ENCODE measurements around the gene UBE2I.
"Not testable (repeated sequence)": the region's sequence is repeated elsewhere in the genome, so short reads cannot be mapped to it uniquely, and the experiment has no call there.

Gene UBE2I

DNA sequence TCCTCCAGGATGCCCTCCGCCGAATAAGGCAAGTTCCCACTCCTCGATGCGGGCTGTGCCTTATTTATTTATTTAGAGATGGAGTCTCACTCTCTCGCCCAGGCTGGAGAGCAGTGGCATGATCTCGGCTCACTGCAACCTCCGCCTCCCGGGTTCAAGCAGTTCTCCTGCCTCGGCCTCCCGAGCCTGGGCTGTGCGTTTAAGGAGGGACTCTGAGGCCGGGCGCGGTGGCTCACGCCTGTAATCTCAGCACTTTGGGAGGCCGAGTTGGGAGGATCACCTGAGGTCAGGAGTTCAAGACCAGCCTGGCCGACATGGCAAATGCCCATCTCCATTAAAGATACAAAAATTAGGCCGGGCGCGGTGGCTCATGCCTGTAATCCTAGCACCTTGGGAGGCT lies 18.7 kb downstream of the UBE2I start:
- peaks cover 26% of the 10 kb centered on the region for H3K36me3 ChIP-seq (ENCODE audit: insufficient read depth, low read length)
- peaks cover 17% of the 10 kb centered on the region for H3K4me1 ChIP-seq (ENCODE audit: control insufficient read depth, insufficient read depth, low read length)
- not testable (repeated sequence) for H3K4me2 ChIP-seq (ENCODE audit: low read length); H3K9me3 ChIP-seq (replicated peaks; ENCODE audit: low read length); H3K4me3 ChIP-seq (ENCODE audit: low read length); H3K9ac ChIP-seq (ENCODE audit: low read depth, low read length)
- peaks cover 24% of the 10 kb centered on the region for H3K27me3 ChIP-seq (ENCODE audit: control insufficient read depth, insufficient read depth, low read length)

DNA sequence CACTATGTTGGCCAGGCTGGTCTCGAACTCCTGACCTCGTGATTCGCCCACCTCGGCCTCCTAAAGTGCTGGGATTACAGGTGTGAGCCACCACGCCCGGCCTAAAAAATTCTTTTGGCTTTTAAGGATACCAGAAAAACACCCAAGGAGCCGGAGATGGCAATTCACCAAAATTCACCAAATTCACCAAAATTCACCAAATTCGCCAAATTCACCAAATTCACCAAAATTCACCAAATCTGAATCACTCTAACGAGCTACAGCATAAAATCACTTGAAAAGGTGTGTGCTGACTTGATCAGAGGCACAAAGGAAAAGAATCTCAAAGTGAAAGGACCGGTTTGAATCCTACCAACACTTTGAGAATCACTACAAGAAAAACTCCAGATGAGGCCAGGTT lies 19.5 kb downstream of the UBE2I start:
- H3K36me3 ChIP-seq (ENCODE audit: insufficient read depth, low read length), result peaks cover 18% of the 10 kb centered on the region
- H3K4me1 ChIP-seq (ENCODE audit: control insufficient read depth, insufficient read depth, low read length), result peaks cover 18% of the 10 kb centered on the region
- H3K4me2 ChIP-seq (ENCODE audit: low read length); H3K4me3 ChIP-seq (ENCODE audit: low read length); H3K9me3 ChIP-seq (replicated peaks; ENCODE audit: low read length); H3K9ac ChIP-seq (ENCODE audit: low read depth, low read length): not testable (repeated sequence)
- peaks cover 28% of the 10 kb centered on the region for H3K27me3 ChIP-seq (ENCODE audit: control insufficient read depth, insufficient read depth, low read length)

DNA sequence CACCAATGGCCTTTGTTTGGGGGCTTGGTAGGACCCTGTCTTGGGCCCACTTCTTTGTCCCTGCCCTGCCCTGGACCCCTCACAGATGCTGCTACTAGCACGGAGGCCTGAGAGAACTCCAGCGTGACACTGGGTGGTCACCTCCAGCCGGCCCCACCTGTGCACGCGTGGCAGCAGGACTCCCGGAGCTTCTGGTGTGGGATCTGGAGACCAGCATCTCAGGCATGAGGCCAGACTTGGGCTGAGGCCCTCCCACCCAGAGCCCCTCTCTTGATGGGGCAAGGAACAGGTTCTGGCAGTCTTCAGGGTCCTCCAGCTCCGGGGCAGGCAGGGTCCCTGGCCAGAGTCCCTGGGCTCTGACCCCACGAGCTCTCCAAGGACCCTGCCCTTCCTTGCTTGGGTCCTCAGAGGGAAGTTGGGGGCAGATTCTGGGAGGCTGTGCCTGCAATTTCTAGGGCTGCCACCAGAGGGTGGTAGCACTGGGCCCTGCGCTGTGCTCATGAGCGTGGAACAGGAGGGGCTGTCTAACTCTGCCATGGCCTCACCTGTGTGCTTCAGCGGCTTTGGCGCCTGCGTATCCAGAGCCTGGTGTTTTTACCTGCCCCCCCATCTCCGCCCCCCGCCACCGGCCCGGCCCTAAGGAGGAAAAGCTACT lies 21.0 kb downstream of the UBE2I start:
- Histone ChIP-seq H3K27me3 (ENCODE audit: control insufficient read depth, insufficient read depth, low read length) (peaks cover 40% of the 10 kb centered on the region), H3K4me2 (ENCODE audit: low read length) (no peak overlapping the region), H3K9me3 (replicated peaks; ENCODE audit: low read length) (no peaks in the 10 kb centered on the region), H3K4me3 (ENCODE audit: low read length) (no peak overlapping the region), H3K4me1 (ENCODE audit: control insufficient read depth, insufficient read depth, low read length) (peaks cover 18% of the 10 kb centered on the region), H3K36me3 (ENCODE audit: insufficient read depth, low read length) (peaks cover 5% of the 10 kb centered on the region), H3K9ac (ENCODE audit: low read depth, low read length) (no peak overlapping the region)

DNA sequence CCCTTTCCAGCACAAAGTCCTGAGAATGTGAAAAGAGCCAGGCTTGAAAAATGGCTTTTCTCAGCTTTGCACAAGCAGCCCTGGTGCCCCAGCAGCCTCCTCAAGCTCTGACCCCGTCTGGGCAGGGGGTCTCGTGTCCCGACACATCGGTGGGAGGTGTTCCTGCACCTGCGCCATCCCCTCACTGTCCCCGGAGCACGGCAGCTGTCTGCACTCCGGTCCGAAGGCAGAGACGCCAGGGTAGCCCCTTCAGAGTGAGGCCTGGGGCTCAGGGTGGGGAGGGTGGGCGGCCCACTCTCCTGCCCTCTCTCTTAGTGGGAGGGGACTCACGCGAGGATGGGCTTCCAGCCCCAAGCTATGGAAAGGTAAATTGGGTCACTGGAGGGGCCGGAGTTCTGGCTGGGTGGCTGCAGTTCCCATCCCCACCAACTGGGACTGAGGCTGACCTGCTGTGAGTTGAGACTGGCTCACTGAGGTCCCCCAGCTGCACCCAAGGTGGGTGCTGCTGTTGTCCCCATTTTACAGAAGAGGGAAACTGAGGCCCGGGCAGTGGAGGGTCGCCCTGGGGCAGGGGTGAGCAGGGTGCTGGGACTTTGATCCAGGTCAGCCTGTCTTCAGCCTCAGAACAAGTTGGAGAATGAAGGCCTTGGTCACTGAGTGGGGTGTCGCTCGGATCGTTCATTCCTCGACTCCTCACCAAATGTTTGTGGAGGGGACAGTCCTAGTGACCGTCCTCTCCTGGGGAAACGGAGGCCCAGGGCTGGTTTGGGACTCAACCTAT lies 21.7 kb downstream of the UBE2I start:
- Histone ChIP-seq H3K4me1 (ENCODE audit: control insufficient read depth, insufficient read depth, low read length) (peaks cover 18% of the 10 kb centered on the region), H3K4me2 (ENCODE audit: low read length) (peak overlapping the region; percentile 73), H3K9me3 (replicated peaks; ENCODE audit: low read length) (no peaks in the 10 kb centered on the region), H3K27me3 (ENCODE audit: control insufficient read depth, insufficient read depth, low read length) (peaks cover 47% of the 10 kb centered on the region), H3K9ac (ENCODE audit: low read depth, low read length) (no peak overlapping the region), H3K4me3 (ENCODE audit: low read length) (peak overlapping the region; percentile 52), H3K36me3 (ENCODE audit: insufficient read depth, low read length) (no peaks in the 10 kb centered on the region)

DNA sequence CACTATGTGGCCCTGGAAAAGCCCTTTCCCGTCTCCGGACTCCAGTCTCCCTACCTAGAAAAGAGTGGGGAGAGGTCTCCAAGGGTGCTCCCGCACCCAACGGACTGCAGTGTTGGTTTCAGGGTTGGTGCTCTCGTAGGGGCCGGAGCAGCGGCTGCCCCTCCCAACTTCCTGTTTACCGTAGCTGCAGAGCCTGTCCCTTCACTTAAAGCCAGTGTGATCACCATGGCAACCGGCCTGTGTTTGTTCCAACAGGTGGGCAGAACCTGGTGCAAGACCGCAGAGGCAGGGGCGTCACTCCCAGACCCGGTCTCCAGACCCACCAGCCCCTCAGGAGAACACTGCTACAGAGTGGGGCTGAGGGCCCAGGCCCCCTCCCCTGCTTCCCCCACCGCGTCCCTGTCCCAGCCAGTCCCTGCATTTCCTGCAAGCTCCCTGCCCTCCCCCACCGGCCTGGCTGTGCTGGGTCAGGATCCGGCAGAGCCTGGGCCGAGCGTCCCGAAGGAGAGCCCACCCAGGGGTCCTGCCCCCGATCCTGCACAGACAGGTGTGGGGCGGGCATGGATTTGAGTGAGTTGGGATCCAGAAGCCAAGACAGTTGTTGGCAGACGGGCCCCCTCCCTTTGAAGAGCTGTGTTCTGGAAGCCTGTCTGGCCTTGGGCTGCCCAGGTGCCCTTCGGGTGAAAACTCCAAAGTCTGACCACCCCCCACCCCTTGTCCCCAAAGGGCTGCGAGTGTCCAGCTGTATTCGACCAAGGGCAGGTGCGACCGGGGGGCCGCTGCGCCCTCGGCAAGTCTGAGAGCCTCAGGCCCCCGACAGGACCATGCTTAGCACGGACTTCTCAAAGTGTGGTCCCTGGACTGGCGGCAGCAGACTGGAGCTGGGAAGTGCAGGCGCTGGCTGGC lies 22.5 kb downstream of the UBE2I start:
- no peaks in the 10 kb centered on the region for H3K36me3 ChIP-seq (ENCODE audit: insufficient read depth, low read length)
- peaks cover 56% of the 10 kb centered on the region for H3K27me3 ChIP-seq (ENCODE audit: control insufficient read depth, insufficient read depth, low read length)
- H3K9ac ChIP-seq (ENCODE audit: low read depth, low read length), result no peak overlapping the region
- peaks cover 18% of the 10 kb centered on the region for H3K4me1 ChIP-seq (ENCODE audit: control insufficient read depth, insufficient read depth, low read length)
- no peaks in the 10 kb centered on the region for H3K9me3 ChIP-seq (replicated peaks; ENCODE audit: low read length)
- H3K4me2 ChIP-seq (ENCODE audit: low read length), result peak overlapping the region; percentile 73
- H3K4me3 ChIP-seq (ENCODE audit: low read length), result peak overlapping the region; percentile 52

DNA sequence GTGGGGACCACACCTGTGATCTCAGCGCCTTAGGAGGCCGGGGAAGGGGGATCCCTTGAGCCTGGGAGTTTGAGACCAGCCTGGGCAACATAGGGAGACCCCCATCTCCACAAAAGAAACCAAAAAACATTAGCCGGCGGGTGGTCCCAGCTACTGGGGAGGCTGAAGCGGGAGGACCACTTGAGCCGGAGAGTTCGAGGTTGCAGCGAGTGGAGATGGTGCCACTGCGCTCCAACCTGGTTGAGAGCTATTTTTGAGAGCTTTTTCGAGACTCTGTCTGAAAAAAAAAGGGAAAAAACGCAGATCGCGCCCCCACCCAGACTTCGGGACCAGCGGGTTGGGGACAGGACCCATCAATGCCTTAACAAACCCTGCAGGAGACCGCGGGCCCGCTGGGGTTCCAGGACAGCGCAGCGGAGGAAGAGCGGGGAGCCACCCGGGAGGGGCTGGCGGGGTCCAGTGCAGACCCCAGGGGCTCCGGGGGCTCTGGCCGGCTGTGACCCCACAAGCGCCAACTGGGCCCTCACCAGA lies 23.2 kb downstream of the UBE2I start:
- Histone ChIP-seq H3K36me3 (ENCODE audit: insufficient read depth, low read length) (no peaks in the 10 kb centered on the region), H3K4me2 (ENCODE audit: low read length) (no peak overlapping the region), H3K27me3 (ENCODE audit: control insufficient read depth, insufficient read depth, low read length) (peaks cover 59% of the 10 kb centered on the region), H3K4me3 (ENCODE audit: low read length) (no peak overlapping the region), H3K9ac (ENCODE audit: low read depth, low read length) (no peak overlapping the region), H3K4me1 (ENCODE audit: control insufficient read depth, insufficient read depth, low read length) (peaks cover 18% of the 10 kb centered on the region), H3K9me3 (replicated peaks; ENCODE audit: low read length) (no peaks in the 10 kb centered on the region)

DNA sequence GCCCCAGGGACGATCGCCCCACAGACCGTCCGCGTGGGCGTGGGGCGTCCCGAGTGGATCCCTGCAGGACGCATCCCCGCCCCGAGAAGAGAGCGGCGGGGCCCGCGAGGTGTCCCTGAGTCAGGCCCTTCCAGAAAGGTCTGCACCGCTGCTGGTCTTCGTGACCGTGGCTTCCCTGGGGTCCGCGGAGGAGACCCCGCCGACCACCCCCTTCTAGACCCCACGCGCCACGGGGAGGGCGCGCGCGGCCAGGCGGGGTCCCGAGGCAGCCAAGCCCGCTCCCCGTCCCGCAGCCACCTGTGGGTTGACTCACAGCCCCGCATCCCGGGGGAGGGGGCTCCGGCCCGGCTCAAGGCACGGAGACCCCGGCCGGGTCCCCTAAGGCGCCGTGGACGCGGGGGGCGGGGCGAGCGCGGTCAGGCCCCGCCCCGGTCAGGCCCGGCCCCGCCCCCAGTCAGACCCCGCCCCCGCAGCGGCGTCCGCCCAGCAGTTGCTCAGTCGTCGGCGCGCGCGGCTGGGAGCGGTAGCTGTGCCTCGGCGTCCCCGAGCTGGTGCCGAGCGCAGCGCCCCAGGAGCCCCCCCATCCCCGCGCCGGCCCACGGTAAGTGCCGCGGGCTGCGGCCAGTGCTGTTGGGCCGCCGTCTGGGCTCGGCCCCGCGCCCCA lies 23.8 kb downstream of the UBE2I start, which contains the start of gene BAIAP3:
TSS of gene BAIAP3 (plus strand) at position 497 of the 664 bp plus-strand sequence. CDS start 4,905 bp downstream, outside the sequence.
- Histone ChIP-seq H3K4me3 (ENCODE audit: low read length) (no peak within 1 kb of the TSS), H3K36me3 (ENCODE audit: insufficient read depth, low read length) (no peaks in the 10 kb centered on the region), H3K9ac (ENCODE audit: low read depth, low read length) (no peak within 1 kb of the TSS), H3K9me3 (replicated peaks; ENCODE audit: low read length) (no peaks in the 10 kb centered on the region), H3K4me2 (ENCODE audit: low read length) (peak within 1 kb of the TSS; percentile 20), H3K27me3 (ENCODE audit: control insufficient read depth, insufficient read depth, low read length) (peaks cover 64% of the 10 kb centered on the region), H3K4me1 (ENCODE audit: control insufficient read depth, insufficient read depth, low read length) (peaks cover 18% of the 10 kb centered on the region)

DNA sequence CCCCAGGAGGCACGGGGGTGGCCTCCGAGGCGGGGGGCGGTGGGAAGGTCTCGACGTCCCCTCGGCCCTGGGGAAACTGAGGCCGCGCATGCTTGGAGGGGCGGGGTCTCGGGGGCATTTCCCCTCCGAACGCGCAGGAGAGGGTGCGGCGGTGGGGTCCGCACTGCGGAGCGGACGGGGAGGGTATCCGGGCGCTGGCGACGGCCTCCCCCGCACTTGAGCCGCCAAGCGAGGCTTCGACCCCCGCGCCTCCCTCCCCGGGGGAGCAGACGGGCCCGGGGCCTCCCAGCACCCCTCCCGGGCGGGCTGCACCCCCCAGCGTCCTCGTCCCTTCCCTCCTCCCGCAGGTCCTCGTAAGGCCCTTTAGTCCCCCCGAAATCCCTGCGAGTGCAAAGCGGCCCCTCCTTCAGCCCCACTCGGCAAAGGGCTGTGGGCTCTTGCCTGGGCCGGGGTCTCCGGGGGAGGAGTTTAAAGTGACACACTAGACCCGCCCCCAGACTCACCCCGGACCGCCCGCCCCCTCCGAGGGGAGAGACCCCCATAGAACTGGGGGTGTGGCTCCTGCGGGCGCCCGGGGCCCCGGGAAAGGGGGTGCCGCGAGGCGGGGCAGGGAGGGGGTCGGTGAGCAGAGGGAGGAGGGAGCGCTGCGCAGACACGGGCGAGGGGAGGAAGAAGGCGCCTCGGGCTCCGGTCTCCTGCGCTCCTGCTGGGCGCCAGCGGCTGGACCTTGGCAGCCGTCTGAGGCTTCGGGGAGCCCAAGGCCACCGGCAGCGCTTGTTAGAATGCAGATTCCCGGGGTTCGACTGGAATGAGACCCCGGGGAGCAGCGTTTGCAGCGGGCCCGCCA lies 24.6 kb downstream of the UBE2I start:
- Histone ChIP-seq H3K9ac (ENCODE audit: low read depth, low read length) (no peak overlapping the region), H3K36me3 (ENCODE audit: insufficient read depth, low read length) (no peaks in the 10 kb centered on the region), H3K4me3 (ENCODE audit: low read length) (no peak overlapping the region), H3K9me3 (replicated peaks; ENCODE audit: low read length) (no peaks in the 10 kb centered on the region), H3K4me2 (ENCODE audit: low read length) (no peak overlapping the region), H3K4me1 (ENCODE audit: control insufficient read depth, insufficient read depth, low read length) (peaks cover 18% of the 10 kb centered on the region), H3K27me3 (ENCODE audit: control insufficient read depth, insufficient read depth, low read length) (peaks cover 64% of the 10 kb centered on the region)

DNA sequence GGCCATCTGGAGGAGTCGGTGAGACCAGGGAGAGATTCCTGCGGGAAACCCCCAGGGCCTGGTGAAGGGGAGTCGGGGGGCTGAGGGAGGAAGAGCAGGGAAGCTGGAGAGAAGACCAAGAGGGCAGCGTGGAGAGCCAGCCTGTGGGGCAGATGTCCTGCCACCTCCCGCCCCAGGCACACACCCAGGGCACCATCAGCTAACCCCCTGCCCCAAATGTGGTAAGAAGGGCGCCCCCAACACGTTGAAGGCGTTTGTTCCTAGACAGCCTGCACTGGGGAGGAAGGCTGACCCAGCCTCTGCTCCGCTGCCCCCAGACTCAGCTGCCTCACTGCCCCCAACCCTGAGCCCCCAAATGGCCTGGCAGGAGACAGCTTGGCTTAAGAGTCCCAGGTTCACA lies 25.3 kb downstream of the UBE2I start:
- H3K9ac ChIP-seq (ENCODE audit: low read depth, low read length), result no peak overlapping the region
- peaks cover 18% of the 10 kb centered on the region for H3K4me1 ChIP-seq (ENCODE audit: control insufficient read depth, insufficient read depth, low read length)
- no peak overlapping the region for H3K4me3 ChIP-seq (ENCODE audit: low read length)
- peaks cover 64% of the 10 kb centered on the region for H3K27me3 ChIP-seq (ENCODE audit: control insufficient read depth, insufficient read depth, low read length)
- H3K36me3 ChIP-seq (ENCODE audit: insufficient read depth, low read length), result no peaks in the 10 kb centered on the region
- no peak overlapping the region for H3K4me2 ChIP-seq (ENCODE audit: low read length)
- H3K9me3 ChIP-seq (replicated peaks; ENCODE audit: low read length), result no peaks in the 10 kb centered on the region

DNA sequence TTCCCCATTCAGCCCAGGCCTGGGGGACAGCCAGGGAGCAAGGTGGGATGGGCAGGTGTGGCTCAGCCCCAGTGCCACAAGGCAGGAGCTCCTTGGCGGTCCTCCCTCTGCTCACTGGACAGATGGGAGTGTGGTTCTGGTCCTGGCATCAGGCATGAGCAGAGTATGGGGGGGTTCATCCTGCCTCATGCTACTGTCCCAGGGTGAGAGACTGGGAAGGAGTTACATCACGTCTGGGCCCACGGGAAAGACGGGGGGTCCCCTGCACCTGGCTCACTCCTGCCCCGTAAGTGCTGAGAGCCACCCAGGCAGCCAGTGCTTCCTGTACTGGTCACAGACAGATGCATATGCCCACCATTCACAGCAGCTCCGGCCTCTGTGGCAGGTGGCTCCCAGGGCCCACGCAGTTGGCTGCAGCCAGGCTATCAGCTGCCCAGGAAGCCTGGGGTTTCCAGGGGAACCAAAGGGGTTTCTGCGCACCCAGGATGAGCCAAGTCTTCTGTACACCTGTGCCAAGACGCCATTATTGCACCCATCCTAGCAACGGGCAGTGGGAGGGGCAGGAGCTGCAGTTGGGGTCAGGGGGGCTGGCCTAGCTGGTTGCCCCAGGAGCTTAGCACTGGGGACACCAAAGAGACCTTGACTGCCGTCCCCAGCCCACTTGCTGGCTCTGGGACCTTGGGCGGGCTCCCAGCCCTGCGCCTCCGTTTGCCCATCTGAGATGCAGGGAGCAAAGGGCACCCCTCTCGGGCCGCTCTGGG lies 26.0 kb downstream of the UBE2I start:
- Histone ChIP-seq H3K4me2 (ENCODE audit: low read length) (no peak overlapping the region), H3K4me1 (ENCODE audit: control insufficient read depth, insufficient read depth, low read length) (peaks cover 18% of the 10 kb centered on the region), H3K9ac (ENCODE audit: low read depth, low read length) (no peak overlapping the region), H3K27me3 (ENCODE audit: control insufficient read depth, insufficient read depth, low read length) (peaks cover 66% of the 10 kb centered on the region), H3K9me3 (replicated peaks; ENCODE audit: low read length) (no peaks in the 10 kb centered on the region), H3K36me3 (ENCODE audit: insufficient read depth, low read length) (no peaks in the 10 kb centered on the region), H3K4me3 (ENCODE audit: low read length) (no peak overlapping the region)
